ENCODE results near the gene MLN. TPM values are rescaled to one million over a fixed set of nuclear protein-coding genes. Genes with fewer than 3 reads are reported as not detected.
A peak's percentile ranks its signal among the peaks of the same experiment; 100 is the strongest.

Gene MLN
- polyA plus RNA-seq, 1 of the 3 experiments (the other 2 are of a cell fraction): not detected

- Histone ChIP-seq H3K9ac (no peak overlapping the region), H3K27ac (ENCODE audit: low read depth in 2 of 2, low read length in 1 of 2) (no peak overlapping the region), H3K36me3 (replicated peaks in 1 of 2; ENCODE audit: control insufficient read depth in 1 of 2, insufficient read depth in 2 of 2, low read length in 1 of 2) (no peaks in the 10 kb centered on the region), H3K79me2 (ENCODE audit: insufficient read depth) (no peaks in the 10 kb centered on the region), H3K9me2 (no peaks in the 10 kb centered on the region), H3F3A (replicated peaks; ENCODE audit: insufficient read depth) (no peaks in the 10 kb centered on the region), H3K4me2 (no peak overlapping the region), H3K4me3 (ENCODE audit: low read depth in 2 of 2, low read length in 1 of 2) (no peak overlapping the region), H2AFZ (ENCODE audit: low read depth) (no peak overlapping the region), H3K9me3 (no peaks in the 10 kb centered on the region), H4K20me1 (ENCODE audit: insufficient read depth) (0 out of 2 replicates have a peak, but pooled peaks cover 2% of the 10 kb centered on the region), H3K4me1 (ENCODE audit: control insufficient read depth in 1 of 2, insufficient read depth in 2 of 2, low read depth in 1 of 2, low read length in 1 of 2) (peaks cover 0 to 14% of the 10 kb centered on the region in 2 experiments; a peak in 2 of 4 replicates), H3K27me3 (ENCODE audit: insufficient read depth) (peaks cover 19% of the 10 kb centered on the region; the same call in 1 of the 2 replicates)
- no peak for TF ChIP-seq RXRA (IDR thresholded peaks at IDR 0.05; ENCODE audit: borderline replicate concordance, low read depth)
- CTCF ChIA-PET: interaction anchor here (0.8 to 2.1 kb wide), 5 partner anchors 12 to 43 kb away, joined by 3 to 8 read pairs (median 3); no protein-coding TSS in a partner anchor
- POLR2A ChIA-PET: interaction anchor here (1.2 kb wide), 1 partner anchor 19 kb away, joined by 3 read pairs; no protein-coding TSS in a partner anchor
- WGBS (ENCODE audit: low lambda C conversion rate): 65% methylated on average over 9 of the region's 16 CpGs
- DNase-seq: no peak
Observed at GRCh38 chr6:33813246-33813904, 9.6 kb upstream of the MLN start.

GRCh38 chr6:33812669-33813068, 8.9 kb upstream of the MLN start:
- peak; percentile 64 for DNase-seq
- Histone ChIP-seq H3K79me2 (ENCODE audit: insufficient read depth) (no peaks in the 10 kb centered on the region), H3K27ac (ENCODE audit: low read depth in 2 of 2, low read length in 1 of 2) (no peak overlapping the region), H3K36me3 (replicated peaks in 1 of 2; ENCODE audit: control insufficient read depth in 1 of 2, insufficient read depth in 2 of 2, low read length in 1 of 2) (no peaks in the 10 kb centered on the region), H3K9ac (no peak overlapping the region), H3K9me2 (no peaks in the 10 kb centered on the region), H2AFZ (ENCODE audit: low read depth) (no peak overlapping the region), H3K9me3 (no peaks in the 10 kb centered on the region), H3K4me1 (ENCODE audit: control insufficient read depth in 1 of 2, insufficient read depth in 2 of 2, low read depth in 1 of 2, low read length in 1 of 2) (peaks cover 0 to 19% of the 10 kb centered on the region in 2 experiments; a peak in 2 of 4 replicates), H3K27me3 (ENCODE audit: insufficient read depth) (peaks cover 21% of the 10 kb centered on the region; the same call in 1 of the 2 replicates), H3K4me3 (ENCODE audit: low read depth in 2 of 2, low read length in 1 of 2) (no peak overlapping the region), H3K4me2 (no peak overlapping the region), H4K20me1 (ENCODE audit: insufficient read depth) (0 out of 2 replicates have a peak, but pooled peaks cover 2% of the 10 kb centered on the region), H3F3A (replicated peaks; ENCODE audit: insufficient read depth) (no peaks in the 10 kb centered on the region)
- CTCF ChIA-PET: interaction anchor here (0.6 to 2.1 kb wide), 7 partner anchors 11 to 215 kb away, joined by 3 to 8 read pairs (median 3); no protein-coding TSS in a partner anchor
- TF ChIP-seq POLR2AphosphoS5 (IDR thresholded peaks at IDR 0.05; ENCODE audit: low read depth, low read length) (no peak), FOSL2 (IDR thresholded peaks at IDR 0.05; ENCODE audit: borderline replicate concordance, low read depth) (no peak), REST (IDR thresholded peaks at IDR 0.05; ENCODE audit: low read depth, low read length) (peak; percentile 100), RCOR1 (IDR thresholded peaks at IDR 0.05; ENCODE audit: low read length) (no peak), CTCF (IDR thresholded peaks at IDR 0.05) (peak; percentile 38), GATA2 (CRISPR knock-in tag; IDR thresholded peaks at IDR 0.05) (no peak), USF2 (IDR thresholded peaks at IDR 0.05; ENCODE audit: borderline replicate concordance, low read depth, low read length) (no peak)
- POLR2A ChIA-PET: interaction anchor here (1.2 kb wide), 1 partner anchor 18 kb away, joined by 3 read pairs; no protein-coding TSS in a partner anchor
- whole genome bisulfite sequencing (ENCODE audit: low lambda C conversion rate): 31% methylated on average over 8 of the region's 11 CpGs

All from SK-N-SH (cell line).